ENCODE results near the gene L1TD1.

GRCh38 chr1:62237361-62237760 is 42.7 kb downstream of the L1TD1 start:
- TF ChIP-seq, protein P1, sequence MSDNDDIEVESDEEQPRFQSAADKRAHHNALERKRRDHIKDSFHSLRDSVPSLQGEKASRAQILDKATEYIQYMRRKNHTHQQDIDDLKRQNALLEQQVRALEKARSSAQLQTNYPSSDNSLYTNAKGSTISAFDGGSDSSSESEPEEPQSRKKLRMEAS (IDR thresholded peaks at IDR 0.05) = no peak
- TF ChIP-seq ZNF773 (CRISPR knock-in tag; IDR thresholded peaks at IDR 0.05; ENCODE audit: borderline replicate concordance) (no peak), CREB1 (IDR thresholded peaks at IDR 0.05) (no peak), CREB1 (CRISPR knock-in tag; IDR thresholded peaks at IDR 0.05) (no peak), SMAD9 (CRISPR knock-in tag; IDR thresholded peaks at IDR 0.05) (no peak)
